ENCODE results near the gene TXNDC5. TPM values are rescaled to one million over a fixed set of nuclear protein-coding genes. Genes with fewer than 3 reads are reported as not detected.
"Not testable (repeated sequence)": the region's sequence is repeated elsewhere in the genome, so short reads cannot be mapped to it uniquely, and the experiment has no call there.

The TXNDC5 gene
- total RNA-seq, 4 donors from 2014 or later = 49.2 to 61.1 (median 60.3) TPM

DNA sequence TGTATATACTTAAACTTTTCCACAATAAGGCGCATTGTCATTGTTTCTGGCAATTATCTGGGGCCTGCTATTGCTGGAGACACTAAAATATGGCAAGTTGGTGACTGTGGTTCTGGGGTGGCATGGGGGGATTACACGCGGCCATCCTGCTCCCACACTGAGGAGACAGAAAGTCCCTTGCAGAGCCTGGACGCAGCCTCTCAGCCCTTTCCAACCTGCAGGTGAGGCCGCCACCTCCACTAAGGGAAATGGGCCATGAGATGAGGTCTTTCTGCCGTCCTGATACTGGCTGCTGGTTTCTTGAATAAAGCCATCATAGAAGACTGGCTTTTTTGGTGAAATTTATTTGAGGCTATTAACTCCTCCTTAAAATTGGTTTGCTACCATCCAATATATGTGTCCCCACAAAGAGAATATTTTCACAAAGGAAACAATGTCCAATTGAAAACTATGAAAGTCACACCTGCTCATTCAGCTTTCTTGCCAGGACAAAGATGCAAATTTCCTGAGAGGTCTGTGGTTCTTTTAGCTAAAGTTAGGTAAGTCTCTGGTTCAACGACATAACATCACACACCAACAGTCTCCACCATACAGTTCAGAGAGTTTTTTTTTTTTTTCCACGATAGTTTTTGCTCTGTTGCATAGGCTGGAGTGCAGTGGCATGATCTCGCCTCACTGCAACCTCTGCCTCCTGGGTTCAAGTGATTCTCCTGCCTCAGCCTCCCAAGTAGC lies 13.0 kb downstream of the TXNDC5 start:
- TF ChIP-seq, protein P1, sequence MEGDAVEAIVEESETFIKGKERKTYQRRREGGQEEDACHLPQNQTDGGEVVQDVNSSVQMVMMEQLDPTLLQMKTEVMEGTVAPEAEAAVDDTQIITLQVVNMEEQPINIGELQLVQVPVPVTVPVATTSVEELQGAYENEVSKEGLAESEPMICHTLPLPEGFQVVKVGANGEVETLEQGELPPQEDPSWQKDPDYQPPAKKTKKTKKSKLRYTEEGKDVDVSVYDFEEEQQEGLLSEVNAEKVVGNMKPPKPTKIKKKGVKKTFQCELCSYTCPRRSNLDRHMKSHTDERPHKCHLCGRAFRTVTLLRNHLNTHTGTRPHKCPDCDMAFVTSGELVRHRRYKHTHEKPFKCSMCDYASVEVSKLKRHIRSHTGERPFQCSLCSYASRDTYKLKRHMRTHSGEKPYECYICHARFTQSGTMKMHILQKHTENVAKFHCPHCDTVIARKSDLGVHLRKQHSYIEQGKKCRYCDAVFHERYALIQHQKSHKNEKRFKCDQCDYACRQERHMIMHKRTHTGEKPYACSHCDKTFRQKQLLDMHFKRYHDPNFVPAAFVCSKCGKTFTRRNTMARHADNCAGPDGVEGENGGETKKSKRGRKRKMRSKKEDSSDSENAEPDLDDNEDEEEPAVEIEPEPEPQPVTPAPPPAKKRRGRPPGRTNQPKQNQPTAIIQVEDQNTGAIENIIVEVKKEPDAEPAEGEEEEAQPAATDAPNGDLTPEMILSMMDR (IDR thresholded peaks at IDR 0.05) = no peak
- no peak for TF ChIP-seq POLR2A (IDR thresholded peaks at IDR 0.05)
- no peak for TF ChIP-seq POLR2AphosphoS5 (IDR thresholded peaks at IDR 0.05)
- TF ChIP-seq EP300 (IDR thresholded peaks at IDR 0.05) = no peak
- Histone ChIP-seq H3K4me3 (no peak overlapping the region), H3K27me3 (no peaks in the 10 kb centered on the region), H3K36me3 (peaks cover 91% of the 10 kb centered on the region), H3K9me3 (no peaks in the 10 kb centered on the region), H3K4me1 (no peaks in the 10 kb centered on the region), H3K27ac (no peak overlapping the region)
- no peak for DNase-seq (ENCODE audit: low spot score in 2 of 2)
- 92% methylated on average over 9 of the region's 9 CpGs for WGBS

DNA sequence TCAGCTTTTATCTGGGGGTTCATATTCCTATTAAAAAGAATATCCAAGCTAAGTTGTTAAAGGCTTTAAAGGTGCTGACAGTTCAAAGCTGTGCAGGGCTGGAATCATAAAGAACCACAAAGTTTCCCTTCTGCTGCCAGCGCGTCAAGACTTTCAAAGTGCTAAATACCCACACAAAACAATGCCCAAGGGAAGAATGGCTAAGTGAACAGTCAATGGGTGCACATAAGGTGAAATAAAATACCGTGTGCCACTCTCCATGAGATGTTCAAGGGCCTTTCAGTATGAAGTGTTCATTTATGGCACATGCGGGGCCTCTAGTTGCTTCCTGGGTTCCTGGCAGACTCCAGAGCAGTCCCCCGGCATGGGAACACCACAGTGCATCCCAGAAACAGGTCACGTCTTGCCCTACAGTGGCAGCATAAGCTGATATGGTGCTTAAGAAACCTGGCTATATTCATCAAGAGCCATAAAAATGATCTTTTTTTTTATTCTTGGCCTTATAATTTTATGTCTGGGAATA lies 14.1 kb downstream of the TXNDC5 start:
- no peaks in the 10 kb centered on the region for H3K4me1 ChIP-seq
- H3K9me3 ChIP-seq = no peaks in the 10 kb centered on the region
- TF ChIP-seq, protein P1 (IDR thresholded peaks at IDR 0.05) = no peak
- TF ChIP-seq EP300 (IDR thresholded peaks at IDR 0.05) (no peak), POLR2A (IDR thresholded peaks at IDR 0.05) (no peak), POLR2AphosphoS5 (IDR thresholded peaks at IDR 0.05) (no peak)
- DNase-seq (ENCODE audit: low spot score in 2 of 2) = no peak
- no peak overlapping the region for H3K4me3 ChIP-seq
- H3K27me3 ChIP-seq = no peaks in the 10 kb centered on the region
- H3K36me3 ChIP-seq = peaks cover 92% of the 10 kb centered on the region
- 81% methylated on average over 6 of the region's 6 CpGs for WGBS
- H3K27ac ChIP-seq = no peak overlapping the region

DNA sequence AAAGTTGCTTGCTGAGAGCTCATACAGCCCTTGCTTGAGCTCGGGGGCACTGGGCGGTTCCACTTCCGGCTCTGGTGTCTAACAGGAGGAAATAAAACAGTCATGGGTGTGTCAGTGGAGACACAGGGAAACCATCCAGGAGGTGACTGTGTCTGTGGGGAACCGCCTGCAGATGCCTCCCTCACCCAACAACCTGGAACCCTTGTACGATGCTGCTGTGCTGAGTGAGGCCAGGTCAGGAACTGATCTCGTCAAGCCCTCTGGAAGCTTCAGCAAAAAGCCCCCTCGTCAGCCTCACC lies 15.5 kb downstream of the TXNDC5 start:
- Histone ChIP-seq H3K36me3 (peaks cover 95% of the 10 kb centered on the region), H3K4me1 (no peaks in the 10 kb centered on the region), H3K9me3 (no peaks in the 10 kb centered on the region), H3K27ac (no peak overlapping the region), H3K4me3 (no peak overlapping the region), H3K27me3 (no peaks in the 10 kb centered on the region)
- no peak for DNase-seq (ENCODE audit: low spot score in 2 of 2)
- TF ChIP-seq, protein P1 (IDR thresholded peaks at IDR 0.05) = no peak
- TF ChIP-seq POLR2A (IDR thresholded peaks at IDR 0.05) = no peak
- TF ChIP-seq POLR2AphosphoS5 (IDR thresholded peaks at IDR 0.05) = no peak
- TF ChIP-seq EP300 (IDR thresholded peaks at IDR 0.05) = no peak
- WGBS = 77% methylated on average over 5 of the region's 7 CpGs

DNA sequence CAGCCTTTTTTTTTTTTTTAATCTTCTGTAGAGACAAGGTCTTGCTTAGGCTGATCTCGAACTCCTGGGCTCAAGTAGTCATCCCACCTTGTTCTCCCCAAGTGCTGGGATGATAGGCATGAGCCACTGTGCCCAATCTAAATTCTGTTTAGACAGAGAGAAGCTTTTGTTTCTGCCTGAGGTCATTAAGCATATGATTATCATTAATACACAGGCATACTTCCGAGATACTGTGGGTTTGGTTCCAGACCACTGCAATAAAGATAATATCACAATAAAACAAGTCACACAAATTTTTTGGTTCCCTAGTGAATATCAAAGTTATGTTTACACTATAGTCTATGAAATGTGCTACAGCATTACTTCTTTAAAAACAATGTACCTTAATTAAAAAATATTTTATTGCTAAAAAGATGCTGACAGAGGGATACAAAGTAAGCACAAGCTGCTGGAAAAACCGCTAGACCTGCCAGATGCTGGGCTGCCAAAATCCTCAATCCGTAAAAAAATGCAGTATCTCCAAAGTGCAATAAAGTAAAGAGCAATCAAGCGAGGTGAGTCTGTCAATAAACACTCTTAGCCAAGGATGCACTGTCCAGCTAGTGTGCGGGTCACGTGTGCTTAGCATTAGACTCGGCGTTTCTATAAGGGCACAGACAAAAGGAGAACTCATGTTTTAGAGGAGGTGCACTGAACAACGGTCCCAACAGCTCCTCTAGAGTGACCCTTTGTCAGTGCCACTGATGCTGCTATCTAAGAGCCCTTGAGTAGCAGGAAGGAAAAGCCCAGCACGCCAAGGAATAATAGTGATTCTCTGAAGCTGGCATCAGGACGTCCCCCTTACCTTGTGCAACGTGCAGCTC lies 16.1 kb downstream of the TXNDC5 start:
- Histone ChIP-seq H3K4me1 (no peaks in the 10 kb centered on the region), H3K27me3 (no peaks in the 10 kb centered on the region), H3K27ac (no peak overlapping the region), H3K4me3 (no peak overlapping the region), H3K36me3 (peaks cover 95% of the 10 kb centered on the region), H3K9me3 (no peaks in the 10 kb centered on the region)
- 79% methylated on average over 13 of the region's 13 CpGs for WGBS
- DNase-seq (ENCODE audit: low spot score in 2 of 2) = no peak
- TF ChIP-seq POLR2AphosphoS5 (IDR thresholded peaks at IDR 0.05) (no peak), EP300 (IDR thresholded peaks at IDR 0.05) (no peak), POLR2A (IDR thresholded peaks at IDR 0.05) (no peak)
- TF ChIP-seq, protein P1 (IDR thresholded peaks at IDR 0.05) = no peak

DNA sequence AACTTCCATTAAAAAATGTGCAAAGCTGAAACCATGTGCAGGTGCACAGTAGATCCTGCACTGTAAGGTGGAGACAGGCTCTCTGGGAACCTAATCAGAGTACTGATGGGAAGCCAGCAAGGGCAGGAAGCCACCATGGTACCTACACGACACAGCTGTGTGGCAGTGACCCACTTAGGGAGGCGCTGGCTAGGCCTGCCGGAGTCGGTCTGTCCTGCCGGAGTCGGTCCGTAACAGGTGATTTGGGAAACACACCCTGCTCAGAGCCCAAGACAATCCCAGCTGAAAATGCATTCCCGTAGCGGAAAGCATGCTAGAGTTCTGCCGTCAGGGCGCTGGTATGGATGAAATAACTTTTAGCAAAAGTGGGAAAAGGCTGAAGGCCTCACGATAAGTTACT lies 17.2 kb downstream of the TXNDC5 start:
- H3K36me3 ChIP-seq = peaks cover 96% of the 10 kb centered on the region
- H3K9me3 ChIP-seq = no peaks in the 10 kb centered on the region
- H3K27ac ChIP-seq = no peak overlapping the region
- DNase-seq (ENCODE audit: low spot score in 2 of 2) = no peak
- H3K4me1 ChIP-seq = no peaks in the 10 kb centered on the region
- H3K4me3 ChIP-seq = no peak overlapping the region
- TF ChIP-seq POLR2AphosphoS5 (IDR thresholded peaks at IDR 0.05) = no peak
- TF ChIP-seq EP300 (IDR thresholded peaks at IDR 0.05) = no peak
- no peak for TF ChIP-seq POLR2A (IDR thresholded peaks at IDR 0.05)
- TF ChIP-seq, protein P1 (IDR thresholded peaks at IDR 0.05) = no peak
- WGBS = 96% methylated on average over 12 of the region's 12 CpGs
- H3K27me3 ChIP-seq = no peaks in the 10 kb centered on the region

DNA sequence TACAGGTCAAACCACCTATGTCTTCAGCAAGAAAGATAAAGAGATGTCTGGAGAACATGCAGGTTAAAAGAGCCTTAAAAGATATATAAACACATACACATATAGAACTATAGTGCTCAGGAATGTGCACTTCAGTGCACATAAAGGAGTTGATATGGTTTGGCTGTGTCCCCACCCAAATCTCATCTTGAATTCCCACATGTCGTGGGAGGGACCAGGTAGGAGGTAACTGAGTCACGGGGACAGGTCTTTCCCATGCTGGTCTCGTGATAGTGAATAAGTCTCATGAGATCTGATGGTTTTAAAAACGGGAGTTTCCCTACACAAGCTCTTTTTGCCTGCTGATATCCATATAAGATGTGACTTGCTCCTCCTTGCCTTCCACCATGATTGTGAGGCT lies 18.2 kb downstream of the TXNDC5 start:
- H3K9me3 ChIP-seq; DNase-seq (ENCODE audit: low spot score in 2 of 2); H3K4me3 ChIP-seq; H3K4me1 ChIP-seq; H3K27ac ChIP-seq; H3K27me3 ChIP-seq: not testable (repeated sequence)
- peaks cover 96% of the 10 kb centered on the region for H3K36me3 ChIP-seq
- WGBS = 84% methylated on average over 4 of the region's 4 CpGs
